GM23248 (cell line): ENCODE measurements around the gene HIF3A.

Experiments
- EZH2 ChIP-seq: fragments of 200-600 bp; sonication (generic); IDR thresholded peaks from 2 replicates; pipeline ENCODE4 v1.6.1; 2018; ENCODE audit warnings: antibody characterized with exemption, mild to moderate bottlenecking; ENCODE audit not compliant: insufficient read depth, poor library complexity, severe bottlenecking
- EZH2phosphoT487 ChIP-seq: fragments of 200-600 bp; sonication (generic); IDR thresholded peaks from 2 replicates; pipeline ENCODE4 v1.6.1; 2018; ENCODE audit warnings: antibody characterized with exemption, moderate library complexity, mild to moderate bottlenecking, low read depth; ENCODE audit not compliant: insufficient read depth

- no peak for TF ChIP-seq EZH2
- TF ChIP-seq EZH2phosphoT487, result no peak
Measured at GRCh38 chr19:46386996-46387712, 90.3 kb downstream of the HIF3A start.
